NCI-H1105 (cell line): Measurements from ENCODE around the gene ATP6V1C2.
"Not testable (repeated sequence)": the region's sequence is repeated elsewhere in the genome, so short reads cannot be mapped to it uniquely, and the experiment has no call there.

Source experiments
- DNase-seq: peaks from one replicate; lab custom pipeline; 2025; lab: John Stamatoyannopoulos, UW

The ATP6V1C2 gene

GRCh38 chr2:10813163-10814138 is 92.0 kb downstream of the ATP6V1C2 start:
- DNase-seq = not testable (repeated sequence)

- no peak for DNase-seq
These were observed 92.7 kb downstream of the ATP6V1C2 start for GRCh38 chr2:10814142-10814541.

- no peak for DNase-seq
These were observed 93.3 kb downstream of the ATP6V1C2 start for GRCh38 chr2:10814571-10815331.

- DNase-seq = no peak
These were observed 96.0 kb downstream of the ATP6V1C2 start for GRCh38 chr2:10817413-10817812.

GRCh38 chr2:10818305-10818704 is 96.9 kb downstream of the ATP6V1C2 start:
- DNase-seq = not testable (repeated sequence)

- no peak for DNase-seq
These were observed 97.6 kb downstream of the ATP6V1C2 start for GRCh38 chr2:10818984-10819383.

GRCh38 chr2:10819714-10820314 is 98.4 kb downstream of the ATP6V1C2 start:
- DNase-seq = no peak

- DNase-seq = no peak
These were observed 99.1 kb downstream of the ATP6V1C2 start for GRCh38 chr2:10820562-10820961.

- DNase-seq = no peak
These were observed 99.7 kb downstream of the ATP6V1C2 start for GRCh38 chr2:10820978-10821695.

- no peak for DNase-seq
These were observed 102.8 kb downstream of the ATP6V1C2 start for GRCh38 chr2:10824191-10824590.

GRCh38 chr2:10826026-10826425 is 104.6 kb downstream of the ATP6V1C2 start:
- DNase-seq = no peak

GRCh38 chr2:10826625-10827024 is 105.2 kb downstream of the ATP6V1C2 start:
- no peak for DNase-seq

GRCh38 chr2:10828346-10828745 is 106.9 kb downstream of the ATP6V1C2 start:
- no peak for DNase-seq

- DNase-seq = no peak
These were observed 107.9 kb downstream of the ATP6V1C2 start for GRCh38 chr2:10829299-10829698.

GRCh38 chr2:10830203-10830602 is 108.8 kb downstream of the ATP6V1C2 start:
- no peak for DNase-seq

- DNase-seq = no peak
These were observed 109.4 kb downstream of the ATP6V1C2 start for GRCh38 chr2:10830641-10831399.

GRCh38 chr2:10831400-10831985 is 110.1 kb downstream of the ATP6V1C2 start:
- no peak for DNase-seq

- peak; percentile 77 for DNase-seq
These were observed 110.9 kb downstream of the ATP6V1C2 start for GRCh38 chr2:10832203-10832936.

GRCh38 chr2:10833021-10833420 is 111.6 kb downstream of the ATP6V1C2 start:
- no peak for DNase-seq

- DNase-seq = no peak
These were observed 112.7 kb downstream of the ATP6V1C2 start for GRCh38 chr2:10834068-10834655.
